HL-60 (cell line): ENCODE results near the gene MTMR12.

Experiments used
- CTCF ChIP-seq: IDR thresholded peaks from one replicate; pipeline ENCODE4 v1.5.1; 2011; ENCODE audit warnings: low read length, control low read depth, inconsistent platforms; ENCODE audit not compliant: insufficient read depth
- GABPA ChIP-seq: IDR thresholded peaks from 2 replicates; pipeline ENCODE4 v1.6.1; 2012; ENCODE audit warnings: low read depth
- POLR2AphosphoS5 ChIP-seq: IDR thresholded peaks from 2 replicates; pipeline ENCODE4 v1.6.1; 2012; ENCODE audit warnings: low read depth
- REST ChIP-seq: IDR thresholded peaks from 2 replicates; pipeline ENCODE4 v1.6.1; 2012; ENCODE audit warnings: low read depth; ENCODE audit not compliant: insufficient replicate concordance
- SPI1 ChIP-seq: IDR thresholded peaks from 2 replicates; pipeline ENCODE4 v1.6.1; 2012; ENCODE audit warnings: low read depth, mild to moderate bottlenecking, borderline replicate concordance

- TF ChIP-seq CTCF (no peak), REST (no peak), GABPA (no peak), SPI1 (no peak), POLR2AphosphoS5 (no peak)
Observed at GRCh38 chr5:32325062-32325461, 12.3 kb upstream of the MTMR12 start.
